Skin of body (tissue), 2 donors: ENCODE data around the gene TCFL5. TPM values are rescaled to one million over a fixed set of nuclear protein-coding genes. Genes with fewer than 3 reads are reported as not detected.

Experiments
- DNase-seq: peaks from one replicate; lab custom pipeline; 2025; lab: John Stamatoyannopoulos, UW
- total RNA-seq: library from RNA; depleted of rRNA; stranded (reverse); fragments of >200 nt; gene quantifications from one replicate; pipeline ENCODE4 v1.2.3, GENCODE V29; 2014

Gene TCFL5
- total RNA-seq, 1 donor from 2014 or later: 11.3 TPM

- no peak for DNase-seq
These were observed 34.9 kb upstream of the TCFL5 start for GRCh38 chr20:62896526-62896925.

DNA sequence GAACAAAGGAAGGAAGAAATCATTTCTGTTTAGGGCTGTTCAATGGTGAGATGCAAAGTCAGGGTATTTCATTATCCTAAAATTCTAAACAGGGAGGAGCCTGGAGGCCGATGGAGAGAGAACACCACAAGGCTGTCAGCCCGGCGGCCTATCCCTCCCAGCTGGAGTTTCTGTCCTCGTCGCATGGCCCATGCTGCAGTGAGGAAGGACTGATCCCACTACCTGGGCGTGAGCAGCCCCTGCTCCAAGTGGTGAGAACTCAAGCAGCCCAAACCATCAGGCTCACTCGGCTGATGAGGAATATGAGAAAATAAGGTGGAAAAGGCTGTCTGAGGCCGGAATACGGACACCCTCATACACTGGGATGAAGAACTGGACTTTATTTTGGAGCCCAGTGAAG is 33.9 kb upstream of the TCFL5 start:
- DNase-seq: no peak

DNA sequence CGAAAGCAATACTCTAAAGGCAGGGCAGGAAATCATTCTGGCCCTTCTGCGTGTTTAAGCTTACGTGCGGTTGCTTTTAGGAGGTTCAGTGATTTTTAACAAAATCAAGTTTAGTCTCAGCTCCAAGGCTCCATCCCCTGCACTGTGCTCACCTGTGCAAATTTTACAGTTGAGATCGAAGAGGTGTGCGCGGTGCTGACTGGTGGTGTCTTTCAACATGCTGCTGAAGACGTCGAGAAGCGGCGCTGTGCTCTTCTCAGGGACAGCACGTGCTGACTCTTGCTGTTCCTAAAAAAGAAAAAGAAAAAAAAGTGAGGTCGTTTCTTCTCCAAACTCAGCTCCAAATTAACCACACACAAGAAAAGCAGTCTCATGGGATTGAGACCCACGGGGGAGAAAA is 32.6 kb upstream of the TCFL5 start:
- no peak for DNase-seq

GRCh38 chr20:62893700-62894099 is 32.1 kb upstream of the TCFL5 start:
- DNase-seq: no peak

DNA sequence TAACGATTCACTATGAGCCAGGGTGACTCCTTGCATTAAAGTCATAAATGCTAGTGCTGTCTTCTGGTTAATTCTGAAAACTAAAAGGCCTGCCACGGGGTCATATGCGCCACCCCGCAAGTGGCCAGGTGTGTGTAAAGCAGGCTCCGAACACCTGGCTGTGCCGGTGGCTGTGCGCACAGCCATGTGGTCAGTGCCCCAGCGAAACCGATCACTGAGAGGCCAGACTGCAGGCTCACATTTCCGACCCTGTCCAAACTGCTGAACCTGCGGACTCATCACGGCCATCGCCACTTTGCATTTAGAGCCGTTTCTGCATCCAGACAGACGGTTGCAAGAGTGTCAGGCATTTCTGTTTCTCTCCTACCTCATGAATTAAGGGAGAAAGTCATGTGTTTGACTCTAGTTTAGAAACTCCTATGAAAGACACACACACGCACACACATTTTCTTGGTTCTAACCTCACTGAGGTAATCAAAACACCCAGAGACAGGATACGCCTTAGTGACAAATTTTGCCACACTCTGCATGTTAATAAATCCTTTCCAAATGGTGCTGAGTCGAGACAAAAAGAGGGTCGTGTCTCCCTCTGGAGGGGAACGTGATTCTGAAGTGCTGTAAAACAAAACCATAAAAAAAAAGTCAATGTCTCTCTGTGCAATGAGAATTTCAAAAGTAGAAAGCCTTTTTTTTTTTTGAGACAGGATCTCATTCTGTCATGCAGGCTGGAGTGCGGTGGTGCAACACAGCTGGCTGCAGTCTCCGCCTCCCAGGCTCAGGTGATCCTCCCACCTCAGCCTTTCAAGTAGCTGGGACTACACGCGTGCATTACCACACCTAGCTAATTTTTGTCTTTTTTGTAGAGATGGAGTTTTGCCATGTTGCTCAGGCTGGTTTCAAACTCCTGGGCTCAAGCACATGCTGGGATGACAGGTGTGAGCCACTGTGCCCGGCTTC is 31.0 kb upstream of the TCFL5 start:
- DNase-seq: no peak

- DNase-seq: no peak
These were observed 29.5 kb upstream of the TCFL5 start for GRCh38 chr20:62891111-62891510.

GRCh38 chr20:62890444-62890843 is 28.8 kb upstream of the TCFL5 start:
- DNase-seq: no peak

GRCh38 chr20:62889871-62890270 is 28.2 kb upstream of the TCFL5 start:
- DNase-seq: no peak

DNA sequence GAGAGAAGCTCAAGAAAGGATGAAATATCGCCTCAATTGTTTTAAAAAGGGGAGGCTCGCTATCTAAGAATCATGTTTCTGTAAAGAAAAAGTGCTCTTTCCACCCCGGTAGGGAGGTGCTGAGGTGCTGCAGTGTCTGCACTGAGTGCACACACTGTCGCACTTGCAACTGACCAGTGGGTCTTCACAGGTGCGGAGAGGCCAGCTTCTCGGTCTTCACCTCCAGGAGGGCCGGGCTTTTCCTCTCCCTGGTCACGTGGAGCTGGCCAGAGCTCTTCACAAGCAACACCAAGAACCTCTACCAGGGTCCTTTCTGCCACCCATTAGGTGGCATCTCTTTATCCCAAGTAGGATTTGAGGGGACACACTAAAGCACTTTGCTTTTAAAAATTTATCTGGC is 27.8 kb upstream of the TCFL5 start:
- DNase-seq: no peak

- no peak for DNase-seq
These were observed 27.3 kb upstream of the TCFL5 start for GRCh38 chr20:62888910-62889309.

GRCh38 chr20:62888406-62888805 is 26.8 kb upstream of the TCFL5 start:
- DNase-seq: no peak

DNA sequence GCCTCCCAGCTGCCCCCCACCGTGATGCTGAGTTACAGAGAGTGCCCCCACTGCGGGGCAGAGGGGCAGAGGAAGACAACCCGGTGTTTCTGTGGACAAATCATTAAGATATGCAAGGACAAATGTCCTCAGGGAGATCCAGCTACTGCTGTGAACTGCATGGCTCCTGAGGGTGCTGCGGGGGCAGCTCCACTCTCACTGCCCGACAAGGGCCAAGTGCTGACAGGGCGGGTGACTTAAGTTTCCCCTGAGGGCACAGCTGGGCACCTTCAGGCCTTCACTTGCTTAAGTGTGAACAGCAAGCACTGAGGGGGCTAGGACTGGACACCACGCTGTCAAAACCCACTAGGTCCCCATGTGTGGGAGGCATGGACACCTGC is 26.2 kb upstream of the TCFL5 start:
- no peak for DNase-seq

DNA sequence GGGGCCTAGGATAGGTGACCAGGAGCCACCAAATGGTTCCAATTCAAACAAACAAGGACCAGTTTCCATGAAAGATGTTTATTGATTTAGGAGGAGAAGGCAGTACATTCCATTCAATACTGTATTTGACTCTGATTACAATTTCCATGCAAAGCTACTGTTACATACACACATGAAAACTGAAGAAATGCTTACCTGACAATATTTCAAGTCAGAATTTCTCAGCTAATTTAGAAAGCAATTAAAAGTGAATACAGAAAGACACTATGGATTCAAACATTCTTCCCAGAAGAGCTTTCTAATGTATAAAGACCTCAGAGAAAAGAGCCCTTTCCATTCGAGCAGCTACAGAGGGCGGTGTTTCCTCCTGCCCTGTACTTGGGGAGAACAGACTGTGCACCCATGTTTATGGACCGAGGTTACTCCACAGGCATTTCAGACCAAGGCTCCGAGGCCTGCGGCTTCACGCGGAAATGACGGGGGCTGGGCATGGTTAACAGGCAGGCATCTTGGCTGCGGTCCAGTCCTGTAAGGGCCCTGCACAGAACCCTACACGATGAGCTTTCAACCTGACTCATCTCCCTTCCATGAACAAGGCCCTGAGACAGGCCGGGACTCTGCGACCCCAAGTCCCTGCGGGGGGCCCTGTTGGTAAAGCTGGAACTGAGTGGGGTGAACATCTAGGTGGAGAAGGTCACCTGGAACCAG is 25.7 kb upstream of the TCFL5 start:
- DNase-seq: no peak

DNA sequence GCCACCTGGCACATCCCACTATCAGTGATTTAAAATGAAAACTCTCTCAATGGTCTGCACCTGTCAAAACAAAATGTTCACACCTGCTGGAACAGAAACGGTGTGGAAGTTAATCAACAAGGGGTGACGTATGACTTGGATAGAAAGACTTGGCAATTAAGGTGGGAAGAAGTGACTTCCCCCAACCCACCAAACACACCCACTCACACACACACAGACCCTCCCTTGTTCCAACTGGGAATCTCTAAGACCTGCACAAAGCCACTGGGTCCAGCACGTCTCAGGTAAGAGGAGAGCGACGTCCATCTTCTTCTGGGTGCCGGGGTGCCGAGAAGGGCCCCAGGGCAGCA is 25.1 kb upstream of the TCFL5 start:
- no peak for DNase-seq

GRCh38 chr20:62885896-62886708 is 24.5 kb upstream of the TCFL5 start:
- no peak for DNase-seq

DNA sequence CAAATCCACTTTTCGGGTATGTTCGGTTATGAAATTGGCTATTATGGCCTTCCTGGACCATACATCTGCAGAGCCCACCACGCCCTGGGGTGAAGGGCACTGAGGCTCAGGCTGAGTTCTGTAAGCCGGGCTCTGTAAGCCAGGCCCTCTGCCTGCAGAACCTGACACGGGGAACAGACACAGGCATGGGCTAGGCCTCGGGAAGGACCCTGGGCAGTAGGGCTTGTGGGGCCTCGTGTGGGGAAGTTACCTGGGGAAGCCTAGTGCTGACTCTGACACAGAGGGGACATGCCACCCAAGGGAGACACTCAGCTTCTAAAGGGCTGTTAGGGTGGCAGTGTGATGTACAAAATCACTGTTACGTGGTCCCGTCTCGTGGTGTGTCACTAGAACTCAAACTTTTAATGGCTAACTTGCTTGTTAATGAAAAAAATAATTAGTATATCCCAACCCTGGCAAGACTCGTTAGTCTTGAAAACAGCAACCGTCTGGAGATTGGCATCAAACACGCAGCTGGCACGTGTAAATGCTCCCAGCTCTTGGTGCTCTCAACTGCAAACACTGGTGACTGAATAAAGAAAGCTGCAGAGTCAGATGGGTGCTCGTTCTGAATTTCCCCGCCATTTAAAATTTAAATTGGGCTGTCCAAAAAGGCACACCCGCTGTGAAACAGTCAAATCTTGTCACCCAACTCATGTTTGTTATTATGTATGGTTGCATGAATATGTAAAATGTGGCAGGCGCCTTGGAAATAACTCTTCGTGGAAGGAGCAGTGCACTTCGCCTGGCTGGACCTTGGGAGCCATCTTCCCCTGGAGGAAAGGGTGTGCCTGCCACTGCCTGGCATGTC is 23.6 kb upstream of the TCFL5 start:
- DNase-seq: no peak

GRCh38 chr20:62884556-62884955 is 22.9 kb upstream of the TCFL5 start:
- DNase-seq: no peak

DNA sequence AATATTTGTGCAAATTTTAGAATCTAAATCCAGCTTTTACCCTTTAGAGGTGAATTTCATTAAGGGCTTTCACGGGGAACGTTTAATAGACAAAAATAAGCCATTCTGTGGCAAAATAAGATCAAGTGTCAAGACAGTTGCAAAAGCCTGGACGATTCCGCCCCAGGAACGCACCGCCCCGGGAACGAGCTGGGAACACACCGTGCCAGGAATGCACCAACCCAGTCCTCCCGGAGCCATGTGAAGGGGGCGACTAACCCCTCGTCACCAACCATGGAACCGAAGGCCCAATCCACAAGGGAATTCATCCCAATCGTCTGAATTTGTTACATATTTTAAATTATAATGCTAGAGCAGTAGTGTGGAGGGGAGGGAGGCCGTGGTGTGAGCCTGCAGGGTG is 20.8 kb upstream of the TCFL5 start:
- no peak for DNase-seq

GRCh38 chr20:62881662-62882395 is 20.2 kb upstream of the TCFL5 start:
- no peak for DNase-seq

DNA sequence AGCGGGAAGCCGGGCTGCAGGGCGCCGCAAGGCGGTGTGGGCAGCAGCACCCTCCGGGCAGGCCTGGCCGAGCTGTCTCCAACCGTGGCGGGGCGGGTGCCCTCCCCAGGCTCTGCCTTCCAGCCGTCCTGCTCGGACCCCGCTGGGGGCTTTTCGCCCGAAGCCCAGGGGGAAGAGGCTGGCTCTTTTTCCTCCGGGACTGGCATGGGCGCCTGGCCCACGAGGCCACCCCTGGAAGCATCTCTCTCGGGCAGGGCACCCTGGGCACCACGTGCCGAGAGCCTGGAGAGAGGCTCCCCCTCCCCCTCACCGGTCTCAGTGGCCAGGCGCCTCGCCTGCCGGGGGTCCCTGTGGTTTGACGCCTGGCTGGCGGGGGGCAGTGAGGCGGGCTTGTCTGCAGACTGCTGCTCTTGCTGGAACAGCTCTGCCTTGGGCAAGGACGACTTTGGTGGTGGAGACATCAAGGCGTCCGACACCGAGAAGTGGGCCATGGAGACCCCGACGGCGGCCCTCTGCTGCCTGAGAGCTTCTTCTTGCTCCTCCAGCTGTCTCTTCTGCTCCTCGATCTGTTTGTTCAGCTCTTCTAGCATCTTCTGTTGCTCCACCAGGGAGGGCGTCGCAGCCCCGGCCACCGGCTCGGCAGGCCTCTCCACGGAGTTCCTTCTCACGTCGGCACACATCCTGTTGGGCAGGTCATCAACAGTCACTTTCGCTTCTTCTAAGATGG is 19.5 kb upstream of the TCFL5 start:
- no peak for DNase-seq
